GM12878 (cell line): ENCODE data around the gene FMC1. TPM values are rescaled to one million over a fixed set of nuclear protein-coding genes. Genes with fewer than 3 reads are reported as not detected.
A peak's percentile ranks its signal among the peaks of the same experiment; 100 is the strongest.
"Not testable (repeated sequence)": the region's sequence is repeated elsewhere in the genome, so short reads cannot be mapped to it uniquely, and the experiment has no call there.

ENCODE experiments used
- ATAC-seq: fragments of 200-7000 bp; cut with Tn5 transposase; 3 replicates; pipeline ENCODE4 v1.9.1; 2020; ENCODE audit warnings: mild to moderate bottlenecking, moderate library complexity
- BruUV-seq: library from RNA; stranded (reverse); fragments of 400-500 nt; replicated peaks from 2 replicates; lab custom pipeline; 2021; lab: Mats Ljungman, UMichigan
- CTCF ChIA-PET: fragments of 300-600 bp; sonication (Branson Sonifier 250); formaldehyde crosslinking; extraction: SDS; loops from one replicate; lab custom pipeline; 2021; ENCODE audit warnings: inconsistent platforms; lab: Yijun Ruan, JAX
- POLR2A ChIA-PET: fragments of 350-600 bp; formaldehyde crosslinking; extraction: SDS; loops from one replicate; lab custom pipeline; 2021; ENCODE audit warnings: inconsistent platforms; lab: Charles Lee
- RAD21 ChIA-PET: fragments of 300-600 bp; sonication (Branson Sonifier 250); formaldehyde crosslinking; loops from one replicate; lab custom pipeline; 2023; ENCODE audit warnings: antibody characterized with exemption; ENCODE audit not compliant: unreplicated experiment; lab: Charles Lee
- SMC1A ChIA-PET: fragments of 300-600 bp; sonication (Branson Sonifier 250); formaldehyde crosslinking; loops from one replicate; lab custom pipeline; 2023; ENCODE audit not compliant: unreplicated experiment, uncharacterized antibody; lab: Charles Lee
- DNase-seq: peaks from one replicate; pipeline ENCODE4 v3.0.0-alpha.2; 2011; ENCODE audit warnings: low read depth, low spot score
- FAIRE-seq: peaks from 3 replicates; lab custom pipeline; 2011; peaks lifted over from hg19 to GRCh38; lab: Jason Lieb, UNC
- H2AFZ ChIP-seq: 2 replicates; pipeline ENCODE4 v1.6.0; 2011; ENCODE audit warnings: low read depth, low read length, control low read depth; ENCODE audit not compliant: control insufficient read depth
- H3K27ac ChIP-seq: 2 replicates; pipeline ENCODE4 v1.5.1; 2011; ENCODE audit warnings: control low read depth; ENCODE audit not compliant: control insufficient read depth, insufficient read depth
- H3K27me3 ChIP-seq, 2 experiments: replicated peaks in 1 of 2; 2 replicates each; pipeline versions ENCODE4 v1.6.0 to v1.6.1; 2011; ENCODE audit warnings: low read length in 1 of 2; ENCODE audit not compliant: control insufficient read depth in 2 of 2, insufficient read depth in 2 of 2
- H3K36me3 ChIP-seq, 2 experiments: 2 replicates each; pipeline ENCODE4 v1.5.1; 2011; ENCODE audit warnings: low read length in 1 of 2; ENCODE audit not compliant: control insufficient read depth in 2 of 2, insufficient read depth in 2 of 2
- H3K4me1 ChIP-seq: 2 replicates; pipeline ENCODE4 v1.6.1; 2011; ENCODE audit warnings: mild to moderate bottlenecking, low read length, moderate library complexity, mixed read lengths; ENCODE audit not compliant: control insufficient read depth, insufficient read depth
- H3K4me2 ChIP-seq: 2 replicates; pipeline ENCODE4 v1.6.0; 2011; ENCODE audit warnings: control low read depth; ENCODE audit not compliant: control insufficient read depth, insufficient read depth
- H3K4me3 ChIP-seq: fragments of 200-600 bp; sonication (generic); 2 replicates; pipeline ENCODE4 v1.5.1; 2016
- H3K79me2 ChIP-seq: 2 replicates; pipeline ENCODE4 v1.6.0; 2011; ENCODE audit warnings: low read length; ENCODE audit not compliant: control insufficient read depth, insufficient read depth
- H3K9ac ChIP-seq: 2 replicates; pipeline ENCODE4 v1.8.0; 2011; ENCODE audit warnings: low read length, control low read depth, mixed read lengths; ENCODE audit not compliant: control insufficient read depth, insufficient read depth
- H3K9me3 ChIP-seq: replicated peaks from 3 replicates; pipeline ENCODE4 v1.5.1; 2011; ENCODE audit warnings: mild to moderate bottlenecking, low read length; ENCODE audit not compliant: control insufficient read depth, insufficient read depth
- H4K20me1 ChIP-seq: 2 replicates; pipeline ENCODE4 v1.6.0; 2011; ENCODE audit not compliant: control insufficient read depth, insufficient read depth
- IKZF2 ChIP-seq, 2 experiments: fragments of 450-650 bp; IDR thresholded peaks; 2 replicates each; pipeline ENCODE4 v1.6.1; 2017; ENCODE audit warnings: mild to moderate bottlenecking in 2 of 2, moderate library complexity in 2 of 2
- WGBS: methylation state at CpG from one replicate; pipeline ENCODE4 v1.1.6; 2016; ENCODE audit warnings: low lambda C conversion rate; ENCODE audit not compliant: insufficient replicate concordance, insufficient coverage; ENCODE audit errors: missing lambda C conversion rate; 5-methylcytosine and 5-hydroxymethylcytosine counted together
- in situ Hi-C: fragments of 300-500 bp; cut with MboI; formaldehyde crosslinking; loops from 9 replicates; pipeline ENCODE4 v1.14.3; 2018; ENCODE audit warnings: mixed read lengths
- intact Hi-C: fragments of 100-400 bp; cut with micrococcal nuclease; formaldehyde crosslinking; loops from one replicate; pipeline ENCODE4 v1.14.2; 2022; ENCODE audit not compliant: unreplicated experiment
- polyA plus RNA-seq, 11 experiments: library from polyadenylated mRNA; depleted of rRNA in 4 of 11; unstranded in 6 of 11; stranded (reverse) in 5 of 11; fragments of >200 nt; fragmentation: Nextera tagmentation in 4 of 11; fragmentation: Illumina TruSeq in 1 of 11; extraction: Ambion mirVana in 4 of 11; extraction: Trizol in 1 of 11; gene quantifications; 1 replicate in 1 of 11; 2 replicates in 10 of 11; pipeline versions ENCODE4 v1.2.1 to v1.2.3, GENCODE V29; 2011 to 2016; ENCODE audit warnings: inconsistent platforms in 2 of 11, missing spikeins in 2 of 11, low read depth in 1 of 11
- total RNA-seq, 4 experiments: library from RNA; depleted of rRNA in 3 of 4; stranded (reverse); fragments of >200 nt in 3 of 4; fragmentation: Illumina TruSeq in 1 of 4; extraction: Trizol in 1 of 4; gene quantifications; 2 replicates each; pipeline versions ENCODE4 v1.2.1 to v1.2.3, GENCODE V29; 2013 to 2021

The FMC1 gene
- total and polyA plus RNA-seq, 10 of the 15 experiments (the other 5 are each of a cell fraction or from before 2014, with no cell fraction given), result 4.2 to 60.4 (median 15.6) TPM

DNA sequence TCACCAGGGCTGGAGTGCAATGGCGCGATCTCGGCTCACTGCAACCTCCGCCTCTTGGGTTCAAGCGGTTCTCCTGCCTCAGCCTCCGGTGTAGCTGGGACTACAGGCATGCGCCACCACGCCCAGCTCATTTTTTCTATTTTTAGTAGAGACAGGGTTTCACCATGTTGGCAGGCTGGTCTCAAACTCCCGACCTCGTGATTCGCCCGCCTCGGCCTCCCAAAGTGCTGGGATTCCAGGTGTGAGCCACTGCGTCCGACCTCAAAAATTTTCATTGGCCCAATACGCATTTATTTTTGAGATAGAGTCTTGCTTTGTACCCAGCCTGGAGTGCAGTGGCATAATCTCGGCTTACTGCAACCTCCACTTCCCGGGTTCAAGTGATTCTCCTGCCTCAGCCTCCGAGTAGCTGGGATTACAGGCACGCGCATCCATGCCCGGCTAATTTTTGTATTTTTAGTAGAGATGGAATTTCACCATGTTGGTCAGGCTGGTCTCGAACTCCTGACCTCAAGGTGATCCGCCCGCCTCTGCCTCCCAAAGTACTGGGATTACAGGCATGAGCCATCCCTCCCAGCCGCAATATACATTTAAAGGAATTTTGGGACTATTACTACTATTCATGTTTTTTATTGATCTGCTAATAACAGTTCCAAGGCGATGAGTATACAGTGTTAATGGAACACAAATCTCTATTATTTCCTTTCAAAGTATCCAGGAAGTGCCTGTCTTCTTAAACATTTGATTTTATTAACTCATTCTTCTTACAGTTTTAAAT, 16.8 kb downstream of the FMC1 start:
- in situ Hi-C loops, result loop anchor here (5.0 to 25.0 kb wide), 2 partner anchors 246 to 1554 kb away; partner anchors contain the start of gene BRAF
- Histone ChIP-seq H2AFZ (peak overlapping the region; percentile 33), H3K27ac (peak overlapping the region; percentile 98), H3K79me2 (peaks cover 47% of the 10 kb centered on the region), H3K4me2 (peak overlapping the region; percentile 76), H3K4me3 (peak overlapping the region; percentile 95)
- ChIA-PET POLR2A (interaction anchor here (0.6 kb wide), 1 partner anchor 10 kb away, joined by 3 read pairs; no protein-coding TSS in a partner anchor), CTCF (interaction anchor here (1.6 kb wide), 1 partner anchor 18 kb away, joined by 7 read pairs; no protein-coding TSS in a partner anchor)
- H3K27me3 ChIP-seq, H4K20me1 ChIP-seq, H3K4me1 ChIP-seq, BruUV-seq, RAD21 ChIA-PET, DNase-seq, ATAC-seq, FAIRE-seq: not testable (repeated sequence)
- 91% methylated on average over 27 of the region's 27 CpGs for WGBS
- TF ChIP-seq IKZF2 (IDR thresholded peaks at IDR 0.05), result peak in 1 of 2 experiments; percentile 9; a peak in 1 of 4 replicates
- TF ChIP-seq, all 136 proteins: peak for 1; not testable (repeated sequence) for 135
- H3K9me3 ChIP-seq, H3K36me3 ChIP-seq: not testable (repeated sequence)
- SMC1A ChIA-PET, result interaction anchor here (0.6 kb wide), 1 partner anchor 367 kb away, joined by 3 read pairs; no protein-coding TSS in a partner anchor
- intact Hi-C loops, result loop anchor here (5.0 kb wide), 1 partner anchor 241 kb away; no protein-coding TSS in a partner anchor
- peak overlapping the region; percentile 100 for H3K9ac ChIP-seq
